MM.1S (cell line): Measurements from ENCODE around the gene TMEM186.

ENCODE experiments used
- CTCF ChIP-seq: fragments of 300-600 bp; sonication (generic); IDR thresholded peaks from 2 replicates; pipeline ENCODE4 v1.5.1; 2016; ENCODE audit warnings: antibody characterized with exemption, low read length, mixed read lengths
- EZH2 ChIP-seq: fragments of 300-600 bp; sonication (generic); optimal IDR thresholded peaks from 2 replicates; pipeline ENCODE3; 2017; ENCODE audit warnings: low read depth, mild to moderate bottlenecking, antibody characterized with exemption, low read length, mixed read lengths

GRCh38 chr16:8751481-8752311 lies 45.7 kb downstream of the TMEM186 start:
- TF ChIP-seq EZH2: no peak
- no peak for TF ChIP-seq CTCF
